H1 (cell line): ENCODE data around the gene TMEM130. TPM values are rescaled to one million over a fixed set of nuclear protein-coding genes. Genes with fewer than 3 reads are reported as not detected.

ENCODE experiments used
- BRCA1 ChIP-seq: IDR thresholded peaks from 2 replicates; pipeline ENCODE4 v1.6.1; 2012; ENCODE audit warnings: low read depth, low read length, improper control_type of control experiment
- CHD2 ChIP-seq: IDR thresholded peaks from 2 replicates; pipeline ENCODE4 v1.6.1; 2012; ENCODE audit warnings: low read length, improper control_type of control experiment
- EGR1 ChIP-seq: IDR thresholded peaks from 2 replicates; pipeline ENCODE4 v1.6.1; 2011; ENCODE audit warnings: low read depth, low read length, borderline replicate concordance
- GABPA ChIP-seq: IDR thresholded peaks from 2 replicates; pipeline ENCODE4 v1.6.1; 2011; ENCODE audit warnings: mild to moderate bottlenecking, low read length, moderate library complexity, borderline replicate concordance; ENCODE audit not compliant: insufficient read depth
- PHF8 ChIP-seq: fragments of 200-600 bp; sonication (generic); conservative IDR thresholded peaks from 2 replicates; pipeline ENCODE4 v1.7.1; 2012; ENCODE audit warnings: low read depth, mild to moderate bottlenecking, inconsistent platforms, low read length, moderate library complexity
- polyA plus RNA-seq, 7 experiments: library from polyadenylated mRNA; depleted of rRNA in 3 of 7; stranded (reverse) in 5 of 7; unstranded in 2 of 7; fragments of >200 nt in 5 of 7; fragments of 200-250 nt in 2 of 7; gene quantifications; 1 replicate in 5 of 7; 2 replicates in 1 of 7; 4 replicates in 1 of 7; pipeline versions ENCODE4 v1.2.1 to v1.2.3, GENCODE V29; 2011 to 2013; ENCODE audit warnings: missing spikeins in 2 of 7, mixed read lengths in 2 of 7
- total RNA-seq: library from RNA; stranded (reverse); fragmentation: NEBNext Ultra II Directional; extraction: Animal tissue kit (Norgen Biotek cat#: 25700); gene quantifications from 2 replicates; pipeline ENCODE4 v1.2.1, GENCODE V29; 2021

The TMEM130 gene
- total and polyA plus RNA-seq, 2 of the 8 experiments (the other 6 are each of a cell fraction or from before 2014, with no cell fraction given) = 2.9 to 6.6 TPM

DNA sequence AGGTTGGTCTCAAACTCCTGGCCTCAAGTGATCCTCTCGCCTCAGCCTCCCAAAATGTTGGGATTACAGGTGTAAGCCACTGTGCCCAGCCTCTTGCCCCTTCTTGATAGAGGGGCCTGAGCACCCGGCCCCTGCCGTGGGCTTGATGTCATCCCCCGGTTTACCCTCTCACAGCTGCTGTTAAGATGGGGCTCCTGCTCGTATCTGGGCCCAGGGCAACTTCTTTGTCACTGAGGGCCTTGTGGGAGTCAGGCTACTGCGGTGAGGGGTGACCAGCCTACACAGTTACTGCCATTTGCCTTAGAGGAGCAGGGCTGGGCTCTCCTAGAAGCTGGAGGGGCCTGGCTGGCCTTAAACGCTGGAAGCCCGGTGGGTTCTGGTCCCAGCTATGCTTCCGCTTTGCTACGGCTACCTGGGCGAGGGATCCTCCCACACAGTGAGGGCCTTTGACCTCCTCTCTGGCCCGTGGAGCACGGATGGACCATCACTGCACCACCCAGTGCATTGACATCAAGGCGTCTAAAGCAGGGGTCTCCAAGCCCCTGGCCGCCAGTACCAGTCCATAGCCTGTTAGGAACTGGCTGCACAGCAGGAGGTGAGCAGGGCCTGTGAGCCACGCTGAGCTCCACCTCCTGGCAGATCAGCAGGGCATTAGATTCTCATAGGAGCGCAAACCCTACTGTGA is 1.1 kb upstream of the TMEM130 start (continued):
- TF ChIP-seq GABPA (no peak), BRCA1 (no peak), EGR1 (no peak), PHF8 (no peak), CHD2 (no peak)
- TF ChIP-seq, all 59 proteins: peak for 0
